Coronary artery (tissue), 2 donors: ENCODE data around the gene USP31.

ENCODE experiments used
- DNase-seq: peaks from one replicate; pipeline ENCODE4 v3.0.0-alpha.2; 2017; ENCODE audit warnings: low spot score
- H3K27ac ChIP-seq, 2 donors: fragments of 200-600 bp; sonication (generic); one replicate each; pipeline ENCODE4 v1.5.1; 2016 to 2019
- H3K4me3 ChIP-seq: fragments of 200-600 bp; sonication (generic); 2 replicates; pipeline ENCODE4 v1.5.1; 2016; ENCODE audit warnings: mild to moderate bottlenecking, moderate library complexity
- TF ChIP-seq, protein P1 (sequence below): fragments of 200-600 bp; sonication (generic); IDR thresholded peaks from one replicate; pipeline ENCODE4 v1.5.1; 2019; ENCODE audit warnings: antibody characterized with exemption

Gene USP31

DNA sequence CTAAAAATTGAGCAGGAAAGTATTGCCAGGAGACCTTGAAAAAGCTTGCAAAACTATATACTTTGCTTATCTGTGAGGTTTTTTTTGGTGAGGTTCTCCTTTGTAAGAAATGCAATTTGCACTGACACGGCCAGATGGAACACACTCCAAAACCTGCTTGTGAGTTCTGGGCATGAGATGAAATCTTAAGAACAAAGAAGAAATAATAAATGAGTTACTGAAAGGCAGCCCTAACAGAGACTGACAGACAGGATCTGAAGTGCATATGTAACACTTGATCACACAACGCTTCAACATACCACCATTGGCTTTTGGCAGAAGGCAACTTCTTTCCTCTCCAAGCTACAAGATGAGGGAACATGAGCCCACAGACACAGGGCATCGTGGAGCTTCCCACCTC is 82.6 kb downstream of the USP31 start:
- Histone ChIP-seq H3K27ac (no peak overlapping the region), H3K4me3 (no peak overlapping the region)
- TF ChIP-seq, protein P1, sequence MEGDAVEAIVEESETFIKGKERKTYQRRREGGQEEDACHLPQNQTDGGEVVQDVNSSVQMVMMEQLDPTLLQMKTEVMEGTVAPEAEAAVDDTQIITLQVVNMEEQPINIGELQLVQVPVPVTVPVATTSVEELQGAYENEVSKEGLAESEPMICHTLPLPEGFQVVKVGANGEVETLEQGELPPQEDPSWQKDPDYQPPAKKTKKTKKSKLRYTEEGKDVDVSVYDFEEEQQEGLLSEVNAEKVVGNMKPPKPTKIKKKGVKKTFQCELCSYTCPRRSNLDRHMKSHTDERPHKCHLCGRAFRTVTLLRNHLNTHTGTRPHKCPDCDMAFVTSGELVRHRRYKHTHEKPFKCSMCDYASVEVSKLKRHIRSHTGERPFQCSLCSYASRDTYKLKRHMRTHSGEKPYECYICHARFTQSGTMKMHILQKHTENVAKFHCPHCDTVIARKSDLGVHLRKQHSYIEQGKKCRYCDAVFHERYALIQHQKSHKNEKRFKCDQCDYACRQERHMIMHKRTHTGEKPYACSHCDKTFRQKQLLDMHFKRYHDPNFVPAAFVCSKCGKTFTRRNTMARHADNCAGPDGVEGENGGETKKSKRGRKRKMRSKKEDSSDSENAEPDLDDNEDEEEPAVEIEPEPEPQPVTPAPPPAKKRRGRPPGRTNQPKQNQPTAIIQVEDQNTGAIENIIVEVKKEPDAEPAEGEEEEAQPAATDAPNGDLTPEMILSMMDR, result no peak
- no peak for DNase-seq

DNA sequence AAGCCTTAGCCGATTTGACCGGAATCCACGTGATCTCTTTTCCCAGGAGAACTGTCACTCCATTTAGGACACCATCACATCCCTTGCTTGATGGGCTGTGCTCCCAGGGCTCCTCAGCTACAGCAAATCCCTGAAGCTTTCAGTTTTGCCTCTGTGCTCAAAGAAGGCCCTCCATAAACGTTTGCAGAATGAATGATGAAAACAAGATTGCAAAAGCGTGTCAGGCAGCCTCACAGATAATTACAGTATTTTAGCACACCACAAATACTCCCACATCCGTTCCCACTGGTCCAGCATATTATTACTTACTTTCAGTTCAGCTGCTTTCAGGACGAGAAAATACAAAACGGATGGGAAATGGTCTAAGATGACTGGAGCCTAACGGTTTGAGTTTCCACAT is 84.6 kb downstream of the USP31 start:
- no peak overlapping the region for H3K27ac ChIP-seq
- TF ChIP-seq, protein P1, result no peak

DNA sequence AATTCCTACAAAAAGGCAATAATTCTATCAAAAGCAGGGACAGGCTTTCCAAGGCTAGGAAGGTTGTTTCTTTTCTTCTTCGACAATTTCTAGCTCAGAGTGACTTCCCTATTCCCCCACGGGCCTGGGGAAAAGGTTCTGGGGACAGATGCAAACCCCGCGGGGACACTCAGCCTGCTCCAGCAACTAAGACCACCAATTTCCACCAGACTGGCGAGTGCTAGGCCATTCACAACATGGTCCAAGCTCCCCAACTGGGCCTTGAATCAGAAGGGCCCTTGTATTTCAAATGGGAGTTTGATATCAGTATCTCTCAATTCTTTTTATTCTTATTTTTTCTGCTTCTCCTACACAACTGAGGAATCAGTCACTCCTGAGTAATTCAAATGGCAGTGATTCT is 86.7 kb downstream of the USP31 start:
- TF ChIP-seq, protein P1, result no peak
- Histone ChIP-seq H3K27ac (no peak overlapping the region), H3K4me3 (no peak overlapping the region)
- DNase-seq, result no peak

More for the DNA sequence above, 84.6 kb downstream of the USP31 start:
- DNase-seq, result no peak
- H3K4me3 ChIP-seq, result no peak overlapping the region

DNA sequence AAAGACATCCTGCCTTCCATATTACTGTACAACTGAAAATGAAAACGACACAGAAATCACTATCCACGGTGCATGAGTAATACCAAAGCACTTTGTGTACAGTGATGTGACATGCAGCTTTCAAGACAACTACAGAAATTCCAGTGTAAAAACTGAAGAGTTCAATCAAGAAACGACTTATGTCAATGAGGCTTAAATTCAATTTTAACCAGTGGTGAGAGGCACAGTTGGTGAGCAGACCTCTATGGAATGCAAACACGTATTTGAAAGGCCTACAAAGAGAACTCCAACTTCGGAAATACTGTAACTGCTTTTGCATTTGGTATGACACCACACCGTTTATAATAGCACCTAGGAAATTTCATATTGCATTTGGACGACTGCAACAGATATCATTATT is 87.6 kb downstream of the USP31 start:
- DNase-seq, result no peak
- Histone ChIP-seq H3K4me3 (no peak overlapping the region), H3K27ac (no peak overlapping the region)
- TF ChIP-seq, protein P1, result no peak

DNA sequence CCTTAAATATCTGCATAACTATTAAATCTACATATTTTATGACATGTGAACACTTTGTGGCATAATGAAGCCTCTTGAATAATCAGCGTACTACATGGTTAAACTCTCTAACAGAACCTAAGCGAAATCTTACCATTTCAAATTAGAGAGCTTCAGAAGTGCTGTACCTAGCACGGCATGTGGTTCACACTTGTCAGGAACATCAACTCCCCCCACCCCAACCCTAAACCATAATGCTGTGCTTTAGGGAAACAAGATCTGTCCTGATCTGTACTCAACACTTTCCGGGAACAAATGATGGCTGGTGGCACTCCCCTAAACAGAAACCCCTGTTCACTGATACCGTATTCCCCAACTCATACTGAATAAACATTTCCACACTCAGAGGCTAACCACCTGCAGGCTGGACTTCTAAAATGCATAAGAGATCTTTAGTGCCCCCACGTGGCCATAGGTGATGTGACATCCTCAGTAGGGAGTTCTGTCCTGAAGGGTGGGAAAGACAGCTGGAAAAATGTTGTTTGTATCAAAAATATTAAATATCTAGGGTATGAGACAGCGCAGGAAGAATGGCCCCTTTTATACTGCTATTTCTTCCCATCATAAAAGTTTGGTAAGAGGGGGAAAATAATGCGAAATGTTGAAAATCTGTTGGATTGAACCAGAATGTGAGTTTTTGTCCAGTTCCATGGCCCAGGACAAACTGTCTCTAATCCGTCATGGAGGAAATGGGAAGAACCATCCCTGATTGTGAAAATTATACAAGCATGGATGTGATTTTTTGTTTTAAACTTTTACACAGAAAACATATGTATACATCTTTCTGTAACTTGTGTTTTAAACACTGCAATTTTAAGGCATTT is 88.6 kb downstream of the USP31 start:
- TF ChIP-seq, protein P1, result peak; percentile 74
- DNase-seq, result no peak
- Histone ChIP-seq H3K27ac (no peak overlapping the region), H3K4me3 (no peak overlapping the region)

DNA sequence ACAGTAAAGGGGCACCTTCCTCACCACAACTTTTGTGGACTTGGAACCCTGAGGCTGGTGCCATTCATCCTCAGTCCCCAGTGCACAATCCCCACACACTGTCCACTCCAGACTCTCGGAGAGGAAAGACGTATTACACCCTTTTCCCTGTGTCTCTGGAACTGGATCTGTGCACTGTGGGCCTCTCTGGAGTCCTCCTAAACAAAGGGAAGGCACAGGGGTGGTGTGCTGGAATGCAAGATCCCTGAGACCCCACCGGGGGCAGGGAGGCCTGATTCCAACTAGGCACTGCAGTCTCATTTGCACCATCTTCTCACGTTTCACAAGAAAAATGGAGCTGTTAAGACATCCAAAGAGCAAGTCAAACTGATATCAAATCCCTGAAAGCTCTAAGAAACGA is 89.8 kb downstream of the USP31 start:
- no peak for DNase-seq
- no peak overlapping the region for H3K4me3 ChIP-seq
- H3K27ac ChIP-seq, result no peak overlapping the region
- TF ChIP-seq, protein P1, result no peak

DNA sequence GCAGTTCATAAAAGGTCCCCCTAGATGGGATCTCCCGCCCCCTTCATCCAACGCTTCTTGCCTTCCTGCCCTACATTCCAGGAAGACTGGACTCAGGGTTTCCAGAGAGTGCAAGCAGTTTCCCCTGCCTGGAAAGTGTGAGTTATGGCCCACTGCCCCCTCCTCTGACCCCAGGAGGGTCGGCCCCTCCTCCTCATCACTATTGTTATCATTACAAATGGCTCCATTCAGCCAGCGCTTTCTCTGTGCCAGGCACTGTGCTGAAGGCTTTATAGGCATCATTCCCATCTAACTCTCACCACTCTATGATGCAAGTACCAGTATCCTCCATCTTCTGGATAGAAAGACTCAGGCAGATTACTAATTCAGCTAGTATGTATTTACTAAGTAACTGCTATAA is 90.7 kb downstream of the USP31 start:
- no peak overlapping the region for H3K4me3 ChIP-seq
- H3K27ac ChIP-seq, result no peak overlapping the region
- no peak for DNase-seq
- TF ChIP-seq, protein P1, result no peak
